ENCODE results near the gene RRAD. TPM values are rescaled to one million over a fixed set of nuclear protein-coding genes. Genes with fewer than 3 reads are reported as not detected.

RRAD gene
- total and polyA plus RNA-seq, 2 donors (not counting 3 experiments of a cell fraction or from before 2014, with no cell fraction given): 0.22 to 0.48 TPM

DNA sequence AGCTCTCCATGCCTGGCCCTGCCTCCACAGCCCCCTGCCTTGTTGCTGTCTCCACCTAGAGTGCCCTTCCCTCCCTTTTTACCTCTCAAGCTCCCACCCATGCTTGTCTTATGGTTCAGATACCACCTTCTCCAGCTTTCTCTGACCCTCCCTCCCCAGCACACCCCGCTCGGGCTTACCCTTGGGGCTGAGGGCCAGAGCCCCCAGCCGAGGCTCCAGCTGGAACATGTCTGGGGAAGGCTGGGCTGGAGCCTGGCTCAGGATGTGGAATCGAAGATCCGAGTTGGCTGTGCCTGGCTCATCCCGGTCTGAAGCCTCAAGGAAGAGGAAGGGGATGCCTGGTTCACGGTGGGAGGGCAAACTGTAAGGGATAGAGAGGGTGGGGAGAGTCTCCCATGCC lies 10.3 kb downstream of the RRAD start:
- H3K27ac ChIP-seq (ENCODE audit: insufficient read depth, low read depth, low read length): no peak overlapping the region
- H3K9me1 ChIP-seq (replicated peaks; ENCODE audit: control insufficient read depth, extremely low read depth, insufficient read depth, low read length): no peaks in the 10 kb centered on the region
- ChIA-PET POLR2A (no interaction called here), CTCF (no interaction called here)
- no peak overlapping the region for H3K9ac ChIP-seq (replicated peaks; ENCODE audit: extremely low read depth, insufficient read depth, low read length)
- H3K4me3 ChIP-seq (replicated peaks in 1 of 3; ENCODE audit: insufficient read depth in 1 of 3, low read depth in 1 of 3, low read length in 3 of 3): no peak overlapping the region
- no peak overlapping the region for H2AFZ ChIP-seq (ENCODE audit: low read depth, low read length)
- no peak overlapping the region for H3K4me2 ChIP-seq (ENCODE audit: insufficient read depth, low read length)
- TF ChIP-seq JUN (IDR thresholded peaks at IDR 0.05; ENCODE audit: borderline replicate concordance, insufficient read depth, insufficient read length, low read depth) (no peak), GATA2 (IDR thresholded peaks at IDR 0.05; ENCODE audit: insufficient read depth, insufficient read length, low read depth, low read length) (no peak), MYC (IDR thresholded peaks at IDR 0.05; ENCODE audit: low read depth, low read length) (no peak), EZH2 (IDR thresholded peaks at IDR 0.05; ENCODE audit: borderline replicate concordance, low read depth, low read length, severe bottlenecking) (no peak), FOS (IDR thresholded peaks at IDR 0.05; ENCODE audit: borderline replicate concordance, insufficient read depth, low read length) (no peak), POLR2AphosphoS5 (IDR thresholded peaks at IDR 0.05; ENCODE audit: insufficient read depth, low read depth, low read length) (no peak), POLR2A (IDR thresholded peaks at IDR 0.05; ENCODE audit: low read depth, low read length) (no peak)
- TF ChIP-seq, protein P1, sequence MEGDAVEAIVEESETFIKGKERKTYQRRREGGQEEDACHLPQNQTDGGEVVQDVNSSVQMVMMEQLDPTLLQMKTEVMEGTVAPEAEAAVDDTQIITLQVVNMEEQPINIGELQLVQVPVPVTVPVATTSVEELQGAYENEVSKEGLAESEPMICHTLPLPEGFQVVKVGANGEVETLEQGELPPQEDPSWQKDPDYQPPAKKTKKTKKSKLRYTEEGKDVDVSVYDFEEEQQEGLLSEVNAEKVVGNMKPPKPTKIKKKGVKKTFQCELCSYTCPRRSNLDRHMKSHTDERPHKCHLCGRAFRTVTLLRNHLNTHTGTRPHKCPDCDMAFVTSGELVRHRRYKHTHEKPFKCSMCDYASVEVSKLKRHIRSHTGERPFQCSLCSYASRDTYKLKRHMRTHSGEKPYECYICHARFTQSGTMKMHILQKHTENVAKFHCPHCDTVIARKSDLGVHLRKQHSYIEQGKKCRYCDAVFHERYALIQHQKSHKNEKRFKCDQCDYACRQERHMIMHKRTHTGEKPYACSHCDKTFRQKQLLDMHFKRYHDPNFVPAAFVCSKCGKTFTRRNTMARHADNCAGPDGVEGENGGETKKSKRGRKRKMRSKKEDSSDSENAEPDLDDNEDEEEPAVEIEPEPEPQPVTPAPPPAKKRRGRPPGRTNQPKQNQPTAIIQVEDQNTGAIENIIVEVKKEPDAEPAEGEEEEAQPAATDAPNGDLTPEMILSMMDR (IDR thresholded peaks at IDR 0.05; ENCODE audit: extremely low read depth in 1 of 2, insufficient read depth in 1 of 2, low read depth in 1 of 2, low read length in 2 of 2): no peak
- TF ChIP-seq, protein P2, sequence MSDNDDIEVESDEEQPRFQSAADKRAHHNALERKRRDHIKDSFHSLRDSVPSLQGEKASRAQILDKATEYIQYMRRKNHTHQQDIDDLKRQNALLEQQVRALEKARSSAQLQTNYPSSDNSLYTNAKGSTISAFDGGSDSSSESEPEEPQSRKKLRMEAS (IDR thresholded peaks at IDR 0.05; ENCODE audit: insufficient read depth, insufficient read length): no peak
- no peaks in the 10 kb centered on the region for H3K36me3 ChIP-seq (ENCODE audit: control insufficient read depth in 2 of 2, extremely low read depth in 1 of 2, insufficient read depth in 2 of 2, low read length in 2 of 2)
- FAIRE-seq (no peak), DNase-seq (ENCODE audit: low read depth, low spot score) (no peak)
- H3K9me3 ChIP-seq (replicated peaks; ENCODE audit: control insufficient read depth, insufficient read depth, low read length): no peaks in the 10 kb centered on the region
- H3K79me2 ChIP-seq (ENCODE audit: control insufficient read depth, insufficient read depth, low read length): no peaks in the 10 kb centered on the region
- H4K20me1 ChIP-seq (replicated peaks; ENCODE audit: control insufficient read depth, extremely low read depth, insufficient read depth, low read length): no peaks in the 10 kb centered on the region
- no peaks in the 10 kb centered on the region for H3K4me1 ChIP-seq (ENCODE audit: control insufficient read depth, extremely low read depth, insufficient read depth, low read length)
- H3K27me3 ChIP-seq (ENCODE audit: control insufficient read depth in 2 of 2, insufficient read depth in 2 of 2, low read length in 2 of 2): peaks cover 0 to 12% of the 10 kb centered on the region in 2 experiments
- intact Hi-C loops (cut with micrococcal nuclease): no loop called here
- dilution Hi-C loops (cut with MboI; ENCODE audit: extremely low pct_ligation_motif_present, low sequenced_read_pairs): no loop called here
- no TSS peak for BruUV-seq (replicated peaks)
